HG03571 (cell line): ENCODE measurements around the gene OR2J3.
"Not testable (repeated sequence)": the region's sequence is repeated elsewhere in the genome, so short reads cannot be mapped to it uniquely, and the experiment has no call there.

Experiments
- ATAC-seq: cut with Tn5 transposase; IDR thresholded peaks from one replicate; pipeline ENCODE4 v1.9.1; 2021; ENCODE audit not compliant: unreplicated experiment

Gene OR2J3

GRCh38 chr6:29107758-29108157 lies at the start of gene OR2J3:
TSS of gene OR2J3 (plus strand) at chr6:29108058. CDS start at chr6:29111891, 3,833 bp downstream.
- ATAC-seq: no peak

- ATAC-seq: no peak
Measured at GRCh38 chr6:29071831-29072723, 35.8 kb upstream of the OR2J3 start.

- no peak for ATAC-seq
Measured at GRCh38 chr6:29079203-29079602, 28.7 kb upstream of the OR2J3 start.

- ATAC-seq: no peak
Measured at GRCh38 chr6:29081312-29081711, 26.5 kb upstream of the OR2J3 start.

DNA sequence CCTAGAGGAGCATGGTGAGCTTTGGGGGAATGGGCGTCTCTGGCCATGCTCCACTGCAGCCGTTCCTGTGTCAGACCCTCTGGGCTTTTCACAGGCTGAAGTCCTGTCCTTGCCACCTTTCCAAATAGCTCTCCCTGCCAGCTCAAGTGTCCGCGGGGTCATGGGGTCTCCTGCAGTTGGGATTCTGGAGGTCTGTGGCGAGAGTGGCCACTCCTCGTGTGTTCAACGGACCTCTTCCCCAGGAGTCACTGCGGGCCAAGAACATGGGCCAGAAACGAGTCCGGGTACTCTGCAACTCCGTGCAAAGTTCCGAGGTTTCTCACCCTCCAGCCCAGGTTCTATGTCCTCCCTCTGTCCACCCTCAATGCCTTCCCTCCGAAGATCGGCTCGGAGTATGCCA lies 25.4 kb upstream of the OR2J3 start:
- ATAC-seq: no peak

GRCh38 chr6:29087213-29087612 lies 20.6 kb upstream of the OR2J3 start, which contains the start of gene OR2B3:
TSS of gene OR2B3 (minus strand) at chr6:29087313. CDS start at chr6:29087248, 65 bp downstream.
- ATAC-seq: no peak

DNA sequence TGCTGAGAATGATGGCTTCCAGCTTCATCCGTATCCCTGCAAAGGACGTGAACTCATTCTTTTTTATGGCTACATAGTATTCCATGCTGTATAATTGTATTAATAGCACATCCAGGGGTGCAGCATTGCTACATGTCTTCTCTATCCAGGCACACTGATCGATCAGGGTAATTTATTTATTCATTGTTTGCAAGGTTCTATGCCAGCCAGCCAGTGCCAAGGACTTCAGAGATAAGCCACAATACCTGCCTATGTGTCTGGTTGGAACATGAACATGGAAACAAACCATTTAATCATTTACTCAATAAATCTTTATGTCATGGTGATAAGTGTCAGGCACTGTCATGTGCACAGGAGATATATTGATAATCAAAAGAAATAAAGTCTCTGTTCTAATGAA lies 14.9 kb upstream of the OR2J3 start:
- no peak for ATAC-seq

- ATAC-seq: no peak
Measured at GRCh38 chr6:29097803-29098202, 10.1 kb upstream of the OR2J3 start.

DNA sequence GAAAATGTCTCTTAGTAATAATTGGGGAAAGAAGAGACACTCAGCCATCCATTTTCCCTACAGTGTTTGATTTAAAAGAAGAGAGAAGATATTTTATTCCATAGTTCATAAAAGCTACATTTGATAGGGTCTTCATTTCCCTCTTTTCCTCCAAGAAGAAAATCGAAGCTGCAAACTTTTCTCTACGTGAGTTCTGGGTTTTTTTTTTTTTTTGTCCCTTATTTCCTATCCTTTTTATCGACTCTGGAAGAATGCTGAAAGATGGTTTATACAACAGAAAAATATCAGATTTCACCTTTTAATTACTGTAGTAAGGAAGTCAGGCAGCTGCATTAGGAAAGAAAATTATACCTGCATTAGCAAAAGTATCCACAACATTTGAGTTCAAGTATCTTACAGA lies 8.7 kb upstream of the OR2J3 start, which contains the start of gene OR2J1:
OR2J1 (plus strand) TSS at position 301 of the 400 bp plus-strand sequence. CDS start 1,453 bp downstream, outside the sequence.
- no peak for ATAC-seq

- ATAC-seq: no peak
Measured at GRCh38 chr6:29112135-29112534, 4.3 kb downstream of the OR2J3 start.

- not testable (repeated sequence) for ATAC-seq
Measured at GRCh38 chr6:29114964-29115363, 7.1 kb downstream of the OR2J3 start.

DNA sequence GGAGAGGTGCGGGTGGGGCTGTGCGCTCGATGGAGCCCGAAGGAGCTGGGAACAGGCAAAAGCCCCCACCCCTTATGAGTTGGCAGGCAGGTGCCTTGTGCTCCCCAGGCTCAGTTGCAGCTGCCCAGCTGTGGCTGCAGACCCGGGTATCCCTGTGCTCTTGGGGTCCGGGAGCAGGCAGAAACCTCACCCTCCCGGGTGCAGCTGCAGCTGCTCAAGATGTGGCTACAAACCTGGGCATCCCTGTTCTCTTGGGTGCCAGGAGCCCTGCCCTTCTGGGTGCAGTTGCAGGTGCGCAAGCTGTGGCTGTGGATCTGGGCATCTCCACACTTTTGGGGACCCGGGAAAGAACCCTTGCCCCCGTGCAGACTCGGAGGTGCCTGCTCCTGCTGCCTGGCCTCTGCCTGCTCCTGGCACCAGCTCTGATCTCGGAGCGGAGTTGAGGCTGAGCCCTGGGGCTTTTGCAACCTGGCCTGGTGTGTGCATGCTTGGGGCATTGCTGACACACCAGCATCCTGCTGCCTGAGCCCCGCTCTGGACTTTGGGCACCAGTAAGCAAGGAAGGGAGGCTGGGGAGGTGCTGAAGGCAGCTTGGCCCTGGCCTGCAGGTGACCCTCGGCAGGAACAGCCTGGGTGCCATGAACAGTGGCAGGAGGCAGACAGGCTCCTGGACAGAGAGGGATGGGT lies 21.6 kb downstream of the OR2J3 start:
- no peak for ATAC-seq

DNA sequence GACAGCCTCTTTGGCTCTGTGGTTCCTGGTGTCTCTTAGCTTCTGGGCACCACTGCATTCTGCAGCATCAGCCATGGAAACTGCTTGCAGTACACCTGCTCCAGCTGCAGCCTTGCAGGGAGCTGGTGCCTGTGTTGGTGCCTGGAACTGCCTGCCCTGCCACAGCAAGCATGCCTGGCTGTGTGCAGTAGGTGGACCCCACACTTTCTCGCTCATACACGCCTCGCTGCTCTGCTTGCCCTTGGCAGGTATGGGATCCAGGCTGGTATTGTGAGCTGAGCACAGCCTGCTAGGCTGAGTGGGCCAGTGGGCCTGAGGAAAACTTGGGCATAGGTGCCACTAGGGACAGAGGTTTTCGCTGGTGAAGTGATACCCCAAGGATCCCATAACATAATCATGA lies 22.8 kb downstream of the OR2J3 start:
- no peak for ATAC-seq

DNA sequence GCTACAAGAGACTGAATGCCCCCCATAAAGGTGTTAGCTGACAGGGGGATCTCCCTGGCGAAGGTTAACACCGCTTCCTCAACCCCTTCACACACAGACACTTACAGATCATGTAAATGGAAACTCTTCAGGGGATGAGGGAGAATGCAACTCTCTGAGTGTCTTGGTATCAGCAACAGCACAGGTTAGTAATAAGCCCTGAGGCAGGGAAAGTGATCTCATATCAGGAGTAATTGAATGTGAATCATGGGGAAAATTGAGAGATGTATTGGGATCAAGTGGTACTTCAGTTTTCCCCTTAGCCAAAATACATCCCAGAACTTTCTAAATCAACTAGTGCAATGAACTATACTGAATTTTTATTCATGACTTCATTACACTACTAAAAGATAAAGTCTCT lies 23.8 kb downstream of the OR2J3 start:
- ATAC-seq: no peak

DNA sequence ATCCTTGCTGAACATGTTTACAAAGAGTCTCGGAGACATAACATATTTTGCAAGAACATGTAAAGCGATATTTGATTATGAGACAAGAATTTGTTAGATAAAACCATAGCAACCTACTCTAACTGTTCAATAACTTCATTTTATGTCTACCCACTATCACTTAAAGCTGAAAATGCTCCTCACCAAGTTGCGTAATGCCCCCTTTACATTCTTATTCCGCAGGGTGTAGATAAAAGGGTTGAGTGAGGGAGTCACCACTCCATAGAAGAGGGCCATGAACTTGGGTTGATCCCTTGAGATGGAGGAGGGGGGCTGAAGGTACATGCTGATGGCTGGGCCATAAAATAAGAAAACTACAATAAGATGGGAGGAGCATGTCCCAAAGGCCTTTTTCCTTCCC lies 29.9 kb downstream of the OR2J3 start:
- ATAC-seq: no peak

DNA sequence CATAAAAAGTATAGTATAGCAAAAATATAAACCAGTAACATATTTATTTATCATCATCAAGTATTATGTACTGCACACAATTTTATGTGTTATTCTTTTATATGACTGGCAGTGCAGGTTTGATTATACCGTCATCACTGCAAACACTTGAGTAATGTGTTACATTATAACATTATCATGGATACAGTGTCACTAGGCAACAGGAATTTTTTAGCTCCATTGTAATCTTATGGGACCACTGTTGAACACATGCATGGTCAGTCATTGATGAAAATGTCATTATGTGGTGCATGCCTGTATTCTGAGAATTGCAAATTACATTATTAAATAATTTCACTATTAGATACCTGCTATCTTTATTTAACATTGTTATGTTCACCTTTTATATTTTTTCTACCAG lies 33.7 kb downstream of the OR2J3 start:
- no peak for ATAC-seq

GRCh38 chr6:29142309-29142708 lies 34.5 kb downstream of the OR2J3 start:
- ATAC-seq: no peak

GRCh38 chr6:29146179-29146578 lies 38.3 kb downstream of the OR2J3 start:
- ATAC-seq: no peak

DNA sequence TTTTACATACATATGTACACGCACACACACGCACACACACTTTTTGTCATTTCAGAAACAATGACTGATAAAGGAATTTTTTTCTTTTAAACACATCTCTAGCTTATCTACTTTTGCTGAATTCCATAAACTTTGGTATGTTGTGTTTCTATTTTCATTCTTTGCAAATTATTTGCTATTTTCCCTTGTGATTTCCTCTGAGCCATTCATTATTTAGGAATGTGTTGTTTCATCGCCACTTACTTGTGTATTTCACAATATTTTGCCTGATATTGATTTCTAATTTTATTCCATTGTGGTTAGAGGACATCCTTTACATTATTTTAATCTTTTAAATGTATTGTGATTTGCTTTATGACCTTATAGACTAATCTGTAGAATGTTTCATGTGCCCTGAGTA lies 39.2 kb downstream of the OR2J3 start:
- ATAC-seq: no peak

DNA sequence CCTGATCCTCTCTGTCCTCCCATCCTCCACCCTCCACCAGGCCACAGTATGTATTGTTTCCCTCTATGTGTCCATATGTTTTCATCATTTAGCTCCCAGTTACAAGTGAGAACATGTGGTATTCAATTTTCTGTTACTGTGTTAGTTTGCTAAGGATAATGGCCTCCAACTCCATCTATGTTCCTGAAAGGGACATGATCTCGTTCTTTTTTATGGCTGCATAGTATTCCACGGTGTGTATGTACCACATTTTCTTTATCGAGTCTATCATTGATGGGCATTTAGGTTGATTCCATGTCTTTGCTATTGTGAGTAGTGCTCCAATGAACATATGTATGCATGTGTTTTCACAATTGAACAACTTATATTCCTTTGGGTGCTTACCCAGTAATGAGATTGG lies 41.6 kb downstream of the OR2J3 start:
- ATAC-seq: not testable (repeated sequence)

GRCh38 chr6:29153083-29153482 lies 45.2 kb downstream of the OR2J3 start:
- ATAC-seq: no peak

GRCh38 chr6:29155182-29155581 lies 47.3 kb downstream of the OR2J3 start:
- not testable (repeated sequence) for ATAC-seq
